Naive thymus-derived CD8-positive, alpha-beta T cell (primary cell): ENCODE results near the gene CELF4. TPM values are rescaled to one million over a fixed set of nuclear protein-coding genes. Genes with fewer than 3 reads are reported as not detected.

Experiments used
- ATAC-seq, 2 donors: fragments of 150-1000 bp; cut with Tn5 transposase in 1 of 2; sonication (Bioruptor Pico), chemical (Tn5 transposase) in 1 of 2; 1 replicate in 1 of 2; 2 replicates in 1 of 2; pipeline ENCODE4 v1.10.0; 2021; ENCODE audit warnings: mild to moderate bottlenecking in 2 of 2, moderate library complexity in 2 of 2
- POLR2A ChIA-PET: fragments of 350-600 bp; sonication (Branson Sonifier 250); formaldehyde crosslinking; loops from one replicate; lab custom pipeline; 2021; ENCODE audit warnings: antibody characterized with exemption; lab: Charles Lee
- DNase-seq, 10 donors: peaks; one replicate each; pipeline versions ENCODE4 v3.0.0 to v3.0.0-alpha.2; 2020 to 2022
- H3K27ac Mint-ChIP-seq, 10 donors: one replicate each; pipeline ENCODE4 v1.8.0; 2020 to 2022; ENCODE audit warnings: mild to moderate bottlenecking in 10 of 10, mixed read lengths in 10 of 10, moderate library complexity in 4 of 10, inconsistent platforms in 1 of 10
- H3K27me3 Mint-ChIP-seq, 5 donors: one replicate each; pipeline ENCODE4 v1.8.0; 2021 to 2022; ENCODE audit warnings: mixed read lengths in 5 of 5
- H3K36me3 Mint-ChIP-seq, 3 donors: one replicate each; pipeline ENCODE4 v1.8.0; 2020 to 2022; ENCODE audit warnings: mixed read lengths in 3 of 3, mild to moderate bottlenecking in 2 of 3, inconsistent platforms in 1 of 3
- H3K4me1 Mint-ChIP-seq, 4 donors: one replicate each; pipeline ENCODE4 v1.8.0; 2021 to 2022; ENCODE audit warnings: mixed read lengths in 4 of 4
- H3K4me3 Mint-ChIP-seq, 10 donors: one replicate each; pipeline ENCODE4 v1.8.0; 2020 to 2022; ENCODE audit warnings: mild to moderate bottlenecking in 10 of 10, mixed read lengths in 10 of 10, moderate library complexity in 6 of 10, inconsistent platforms in 1 of 10
- H3K9me3 Mint-ChIP-seq, 9 donors: one replicate each; pipeline ENCODE4 v1.8.0; 2020 to 2022; ENCODE audit warnings: mixed read lengths in 9 of 9, mild to moderate bottlenecking in 3 of 9, inconsistent platforms in 1 of 9, moderate library complexity in 1 of 9
- polyA plus RNA-seq, 3 donors: library from polyadenylated mRNA; unstranded; fragments of 300-500 nt; fragmentation: Illumina TruSeq; gene quantifications; one replicate each; pipeline ENCODE4 v1.2.3, GENCODE V29; 2021
- total RNA-seq, 8 experiments: library from RNA in 2 of 8; stranded (reverse) in 2 of 8; gene quantifications; one replicate each; pipeline ENCODE4 v1.2.3 and lab custom pipeline; 2021 to 2026

Gene CELF4
- total RNA-seq (not detected), polyA plus RNA-seq (under 1 TPM in 2 of 3 donors, not detected in 1; 0.08 to 0.43 TPM), total RNA-seq (lab: John Stamatoyannopoulos, UW) (0 to 0.14 (median 0) reads per million in 6 experiments)

GRCh38 chr18:37565101-37565976 lies at the start of gene CELF4:
CELF4 (minus strand) TSS chr18:37565798.
- Mint-ChIP-seq H3K36me3 (peaks cover 2 to 7% (median 6%) of the 10 kb centered on the region in 3 donors), H3K9me3 (peaks cover 0 to 16% (median 4%) of the 10 kb centered on the region in 9 donors), H3K4me3 (peak within 1 kb of the TSS; percentile 43 to 84 (median 66)), H3K4me1 (peaks cover 11 to 24% (median 16%) of the 10 kb centered on the region in 4 donors), H3K27ac (no peak within 1 kb of the TSS), H3K27me3 (peaks cover 39 to 81% (median 61%) of the 10 kb centered on the region in 5 donors)
- DNase-seq (no peak), ATAC-seq (no peak)
- POLR2A ChIA-PET = no interaction called here

- Mint-ChIP-seq H3K27ac (no peak overlapping the region), H3K36me3 (no peaks in the 10 kb centered on the region), H3K9me3 (peaks cover 0 to 2% (median 0%) of the 10 kb centered on the region in 9 donors), H3K27me3 (peaks cover 0 to 9% (median 2%) of the 10 kb centered on the region in 5 donors), H3K4me1 (no peaks in the 10 kb centered on the region), H3K4me3 (no peak overlapping the region)
- DNase-seq (no peak), ATAC-seq (no peak)
- POLR2A ChIA-PET = no interaction called here
These were observed 47.6 kb upstream of the CELF4 start for GRCh38 chr18:37613253-37613565.

GRCh38 chr18:37612524-37613252 lies 47.1 kb upstream of the CELF4 start:
- Mint-ChIP-seq H3K27me3 (peaks cover 0 to 13% (median 5%) of the 10 kb centered on the region in 5 donors), H3K27ac (no peak overlapping the region), H3K4me3 (no peak overlapping the region), H3K9me3 (peaks cover 0 to 7% (median 0%) of the 10 kb centered on the region in 9 donors), H3K4me1 (no peaks in the 10 kb centered on the region), H3K36me3 (no peaks in the 10 kb centered on the region)
- POLR2A ChIA-PET = no interaction called here
- no peak for DNase-seq
- no peak for ATAC-seq

GRCh38 chr18:37611614-37612279 lies 46.1 kb upstream of the CELF4 start:
- no peaks in the 10 kb centered on the region for H3K36me3 Mint-ChIP-seq
- POLR2A ChIA-PET = no interaction called here
- no peak overlapping the region for H3K27ac Mint-ChIP-seq
- ATAC-seq = no peak
- peaks cover 0 to 14% (median 5%) of the 10 kb centered on the region in 5 donors for H3K27me3 Mint-ChIP-seq
- no peak for DNase-seq
- no peaks in the 10 kb centered on the region for H3K4me1 Mint-ChIP-seq
- H3K4me3 Mint-ChIP-seq = no peak overlapping the region
- peaks cover 0 to 10% (median 0%) of the 10 kb centered on the region in 9 donors for H3K9me3 Mint-ChIP-seq

- no peak overlapping the region for H3K4me3 Mint-ChIP-seq
- no peaks in the 10 kb centered on the region for H3K36me3 Mint-ChIP-seq
- no peak for DNase-seq
- H3K27ac Mint-ChIP-seq = no peak overlapping the region
- no peak for ATAC-seq
- H3K27me3 Mint-ChIP-seq = peaks cover 0 to 16% (median 6%) of the 10 kb centered on the region in 5 donors
- POLR2A ChIA-PET = no interaction called here
- H3K9me3 Mint-ChIP-seq = peaks cover 0 to 10% (median 4%) of the 10 kb centered on the region in 9 donors
- H3K4me1 Mint-ChIP-seq = no peaks in the 10 kb centered on the region
These were observed 43.3 kb upstream of the CELF4 start for GRCh38 chr18:37608876-37609275.

- Mint-ChIP-seq H3K36me3 (no peaks in the 10 kb centered on the region), H3K4me3 (no peak overlapping the region), H3K27me3 (peaks cover 0 to 18% (median 6%) of the 10 kb centered on the region in 5 donors), H3K4me1 (no peaks in the 10 kb centered on the region), H3K9me3 (peaks cover 2 to 13% (median 9%) of the 10 kb centered on the region in 9 donors), H3K27ac (no peak overlapping the region)
- ATAC-seq (no peak), DNase-seq (no peak)
- POLR2A ChIA-PET = no interaction called here
These were observed 41.7 kb upstream of the CELF4 start for GRCh38 chr18:37607281-37607680.

- peaks cover 0 to 17% (median 8%) of the 10 kb centered on the region in 5 donors for H3K27me3 Mint-ChIP-seq
- no peaks in the 10 kb centered on the region for H3K4me1 Mint-ChIP-seq
- ATAC-seq = no peak
- H3K27ac Mint-ChIP-seq = no peak overlapping the region
- peaks cover 4 to 20% (median 10%) of the 10 kb centered on the region in 9 donors for H3K9me3 Mint-ChIP-seq
- no peak for DNase-seq
- H3K4me3 Mint-ChIP-seq = no peak overlapping the region
- POLR2A ChIA-PET = no interaction called here
- H3K36me3 Mint-ChIP-seq = peaks cover 0 to 6% (median 0%) of the 10 kb centered on the region in 3 donors
These were observed 38.4 kb upstream of the CELF4 start for GRCh38 chr18:37604032-37604431.

GRCh38 chr18:37598966-37599896 lies 33.6 kb upstream of the CELF4 start:
- H3K4me1 Mint-ChIP-seq = no peaks in the 10 kb centered on the region
- H3K9me3 Mint-ChIP-seq = peaks cover 0 to 19% (median 9%) of the 10 kb centered on the region in 9 donors
- H3K36me3 Mint-ChIP-seq = peaks cover 0 to 6% (median 0%) of the 10 kb centered on the region in 3 donors
- DNase-seq (no peak), ATAC-seq (no peak)
- peaks cover 0 to 18% (median 7%) of the 10 kb centered on the region in 5 donors for H3K27me3 Mint-ChIP-seq
- POLR2A ChIA-PET = no interaction called here
- H3K27ac Mint-ChIP-seq = peak overlapping the region in 1 of 10 donors; percentile 50
- no peak overlapping the region for H3K4me3 Mint-ChIP-seq

GRCh38 chr18:37598396-37598795 lies 32.8 kb upstream of the CELF4 start:
- H3K4me1 Mint-ChIP-seq = no peaks in the 10 kb centered on the region
- H3K9me3 Mint-ChIP-seq = peaks cover 0 to 18% (median 6%) of the 10 kb centered on the region in 9 donors
- H3K4me3 Mint-ChIP-seq = no peak overlapping the region
- H3K36me3 Mint-ChIP-seq = peaks cover 0 to 6% (median 0%) of the 10 kb centered on the region in 3 donors
- POLR2A ChIA-PET = no interaction called here
- no peak for DNase-seq
- H3K27me3 Mint-ChIP-seq = peaks cover 0 to 14% (median 7%) of the 10 kb centered on the region in 5 donors
- no peak overlapping the region for H3K27ac Mint-ChIP-seq
- ATAC-seq = no peak

- POLR2A ChIA-PET = no interaction called here
- H3K9me3 Mint-ChIP-seq = peaks cover 0 to 3% (median 0%) of the 10 kb centered on the region in 9 donors
- DNase-seq (no peak), ATAC-seq (no peak)
- no peaks in the 10 kb centered on the region for H3K36me3 Mint-ChIP-seq
- H3K4me3 Mint-ChIP-seq = no peak overlapping the region
- no peak overlapping the region for H3K27ac Mint-ChIP-seq
- H3K4me1 Mint-ChIP-seq = no peaks in the 10 kb centered on the region
- H3K27me3 Mint-ChIP-seq = peaks cover 0 to 15% (median 2%) of the 10 kb centered on the region in 5 donors
These were observed 24.7 kb upstream of the CELF4 start for GRCh38 chr18:37590346-37590745.

- no peaks in the 10 kb centered on the region for H3K36me3 Mint-ChIP-seq
- H3K4me3 Mint-ChIP-seq = no peak overlapping the region
- H3K27me3 Mint-ChIP-seq = peaks cover 0 to 18% (median 0%) of the 10 kb centered on the region in 5 donors
- H3K27ac Mint-ChIP-seq = no peak overlapping the region
- H3K4me1 Mint-ChIP-seq = no peaks in the 10 kb centered on the region
- POLR2A ChIA-PET = no interaction called here
- peaks cover 0 to 2% (median 0%) of the 10 kb centered on the region in 9 donors for H3K9me3 Mint-ChIP-seq
- DNase-seq (no peak), ATAC-seq (no peak)
These were observed 22.7 kb upstream of the CELF4 start for GRCh38 chr18:37588289-37588688.
